NCI-H69 (cell line): Measurements from ENCODE around the gene CFAP221.

Experiments
- DNase-seq: peaks from one replicate; lab custom pipeline; 2025; lab: John Stamatoyannopoulos, UW

CFAP221 gene

DNA sequence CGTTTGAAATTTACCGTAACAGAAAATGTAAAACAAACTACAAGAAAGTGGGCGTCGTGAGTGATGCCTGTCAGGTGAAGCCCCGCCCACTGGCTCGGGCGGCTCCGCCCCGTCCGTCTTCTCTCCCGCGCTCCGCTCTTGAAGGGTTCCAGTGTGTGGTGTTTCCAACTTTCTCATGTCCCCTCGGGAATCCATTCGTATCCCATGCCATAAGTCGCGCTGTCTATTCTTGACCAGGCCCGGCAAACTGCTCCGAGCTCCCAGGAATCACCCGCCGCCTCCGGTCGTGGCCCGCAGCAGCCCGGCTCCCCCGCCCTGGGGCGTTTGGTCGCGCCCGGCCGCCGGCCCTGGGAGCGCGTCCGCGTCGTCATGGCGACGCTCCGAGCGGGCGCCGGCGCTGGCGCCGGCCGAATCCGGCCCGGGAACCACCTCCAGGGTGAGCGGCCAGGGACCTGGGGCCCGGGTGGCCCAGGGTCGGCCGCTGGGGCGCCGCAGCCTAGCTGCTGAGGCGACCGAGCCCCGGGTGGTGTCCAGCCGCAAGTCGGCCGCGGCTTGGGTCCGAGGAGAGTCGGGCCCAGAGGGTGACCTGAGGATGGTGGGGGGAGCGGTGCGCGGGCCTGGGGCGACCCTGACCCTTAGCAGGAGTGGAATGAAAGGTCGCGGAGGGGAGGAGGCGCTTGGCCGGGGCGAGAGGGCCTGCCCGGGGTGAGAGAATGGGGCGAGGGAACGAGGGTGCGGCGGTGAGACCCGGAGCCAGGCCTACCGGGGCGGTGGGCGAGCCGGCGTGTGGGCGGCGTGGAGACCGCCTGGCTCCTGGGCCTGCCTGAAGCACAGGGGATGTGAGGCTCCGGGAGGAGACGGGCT lies at the start of gene CFAP221:
Gene CFAP221 (plus strand): TSS at position 375 of the 864 bp plus-strand sequence. CDS start 1,683 bp downstream, outside the sequence.
- peak; percentile 77 for DNase-seq

DNA sequence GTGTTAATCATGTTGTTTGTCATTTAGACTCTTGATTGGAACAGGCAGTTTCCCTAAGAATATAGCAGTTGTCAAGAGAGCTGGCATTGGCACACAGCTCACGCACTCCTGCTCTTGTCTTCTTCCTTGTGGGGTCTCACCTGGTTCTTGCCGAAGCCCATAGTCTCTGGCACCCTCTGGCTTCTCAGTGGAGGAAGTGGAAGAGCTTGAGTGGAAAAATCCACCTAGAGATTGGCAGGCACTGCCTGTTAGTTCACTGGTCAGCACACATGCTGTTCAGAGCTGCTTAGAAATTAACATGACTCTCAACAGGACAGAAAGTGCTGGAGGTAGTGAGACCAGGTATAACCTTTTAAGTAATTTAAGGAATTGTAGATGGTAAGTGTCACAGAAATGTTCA lies 48.3 kb upstream of the CFAP221 start:
- no peak for DNase-seq

DNA sequence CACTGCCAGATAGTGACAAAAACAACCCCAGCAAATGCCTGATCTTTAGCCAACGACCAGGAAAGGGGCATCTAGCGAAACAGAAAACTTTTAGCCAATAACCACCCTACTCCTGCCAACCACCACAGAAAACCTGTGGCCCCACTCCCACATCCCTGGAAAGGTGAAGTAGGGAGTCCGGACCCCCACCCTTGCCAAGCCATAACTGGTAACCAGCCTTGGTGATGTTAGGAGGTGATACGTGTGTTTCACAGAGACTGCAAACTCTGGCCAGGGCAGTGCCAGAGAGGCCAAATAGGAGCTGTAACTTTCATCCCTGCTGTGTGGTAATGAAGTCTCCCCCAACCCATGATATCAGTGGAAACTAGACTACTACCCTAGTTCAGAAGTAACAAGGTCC lies 47.6 kb upstream of the CFAP221 start:
- DNase-seq: no peak

DNA sequence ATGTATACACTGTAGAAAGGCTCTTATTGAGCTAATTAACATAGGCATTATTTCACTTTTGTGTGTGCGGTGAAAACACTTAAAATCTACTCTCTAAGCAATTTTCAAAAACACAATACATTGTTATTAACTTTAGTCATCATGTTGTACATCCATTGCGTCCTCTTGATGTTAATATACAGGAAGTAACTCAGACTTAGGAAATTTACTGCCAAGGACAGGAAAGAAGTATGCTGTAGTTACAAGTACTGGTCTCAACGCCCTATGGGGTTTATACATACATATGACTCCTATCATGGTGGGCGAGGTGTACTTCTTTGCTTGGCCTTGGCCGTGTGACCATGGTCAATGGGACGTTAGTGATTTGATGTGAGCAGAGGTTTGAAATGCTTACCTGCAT lies 35.5 kb upstream of the CFAP221 start:
- no peak for DNase-seq

DNA sequence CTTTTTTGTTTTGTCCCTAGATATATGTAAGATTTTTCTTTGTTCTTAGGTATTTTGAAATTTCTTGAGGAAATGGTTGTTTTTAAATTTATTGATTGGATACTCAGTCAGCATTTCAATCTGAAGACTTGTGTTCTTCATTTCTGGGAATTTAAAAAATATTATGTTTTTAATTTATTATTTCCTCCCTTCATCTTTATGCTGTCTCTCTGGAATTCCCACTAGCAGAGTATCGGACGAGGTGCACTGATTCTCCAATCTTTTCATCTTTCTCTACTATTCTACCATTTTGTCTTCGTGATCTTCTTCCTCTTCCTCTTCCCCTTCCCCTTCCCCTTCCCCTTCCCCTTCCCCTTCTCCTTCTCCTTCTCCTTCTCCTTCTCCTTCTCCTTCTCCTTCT lies 32.3 kb upstream of the CFAP221 start:
- DNase-seq: no peak

DNA sequence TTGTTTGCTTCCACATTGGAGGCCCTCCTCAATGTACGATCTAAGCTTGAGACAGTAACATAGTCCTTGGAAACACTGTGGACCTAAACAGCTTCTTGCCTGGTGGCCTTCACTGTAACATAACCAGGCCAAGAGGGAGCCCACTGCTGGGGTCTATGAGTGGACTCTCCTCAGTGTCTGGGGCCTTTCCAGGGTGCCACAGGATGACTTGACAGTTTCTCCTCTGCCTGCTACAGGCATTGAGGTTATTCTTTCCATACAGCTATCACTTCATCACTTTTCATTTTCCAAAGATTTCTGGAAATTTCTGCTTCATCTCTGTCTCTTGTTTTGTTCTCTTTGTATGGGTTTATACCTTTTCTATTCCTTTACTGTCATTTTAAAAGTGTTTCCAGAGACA lies 31.3 kb upstream of the CFAP221 start:
- no peak for DNase-seq

DNA sequence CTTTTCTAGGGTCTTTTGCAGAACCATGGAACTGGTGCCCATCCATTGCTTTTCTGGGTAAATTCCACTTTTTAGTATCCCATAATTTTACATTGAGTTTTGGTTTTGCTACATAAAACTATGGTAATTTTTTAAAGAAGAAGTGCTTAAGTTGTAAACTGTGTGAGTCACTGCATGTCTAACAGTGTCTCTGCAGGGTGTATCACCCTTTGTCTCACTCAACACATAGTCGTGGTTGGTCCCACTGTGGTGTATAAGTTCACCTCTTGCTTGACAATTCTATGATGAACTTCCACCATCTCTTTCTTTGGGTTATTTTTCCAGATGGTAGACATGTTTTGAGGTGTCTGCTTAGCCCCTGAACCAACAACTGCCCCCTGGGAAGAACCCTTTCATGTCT lies 30.4 kb upstream of the CFAP221 start:
- DNase-seq: no peak

DNA sequence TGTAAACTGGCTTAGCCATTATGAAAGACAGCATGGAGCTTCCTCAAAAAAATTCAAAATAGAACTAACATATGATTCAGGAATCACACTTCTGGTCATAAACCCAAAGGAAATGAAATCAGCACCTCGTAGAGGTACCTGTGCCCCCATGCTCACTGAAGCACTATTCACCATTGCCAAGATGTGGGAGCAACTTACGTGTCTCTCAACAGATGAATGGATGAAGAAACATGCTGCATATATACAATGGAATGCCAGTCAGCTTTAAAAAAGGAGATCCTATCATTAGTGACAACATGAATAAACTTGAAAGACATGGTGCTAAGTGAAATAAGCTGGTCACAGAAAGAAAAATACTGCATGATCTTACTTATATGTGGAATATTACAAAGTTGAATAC lies 28.1 kb upstream of the CFAP221 start:
- DNase-seq: no peak

DNA sequence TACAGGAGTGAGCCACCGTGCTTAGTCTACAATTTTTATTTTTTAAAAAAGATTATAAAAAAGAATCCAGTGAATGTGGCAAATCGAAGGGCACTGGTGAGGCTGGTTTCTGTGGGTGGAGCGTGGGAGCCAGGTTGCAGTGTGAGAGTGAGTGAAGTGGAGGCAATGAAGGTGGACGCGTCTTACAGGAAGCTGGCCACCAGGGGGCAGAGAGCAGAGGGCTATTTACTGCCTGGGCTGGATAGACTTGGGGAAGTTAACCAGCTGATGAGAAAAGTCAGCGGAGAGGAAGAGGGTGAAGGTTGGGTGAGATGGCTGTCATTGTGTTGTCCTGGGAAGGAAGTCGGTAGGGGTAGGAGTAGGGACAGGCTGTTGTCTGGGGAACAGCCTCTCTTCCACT lies 26.8 kb upstream of the CFAP221 start:
- peak; percentile 47 for DNase-seq

DNA sequence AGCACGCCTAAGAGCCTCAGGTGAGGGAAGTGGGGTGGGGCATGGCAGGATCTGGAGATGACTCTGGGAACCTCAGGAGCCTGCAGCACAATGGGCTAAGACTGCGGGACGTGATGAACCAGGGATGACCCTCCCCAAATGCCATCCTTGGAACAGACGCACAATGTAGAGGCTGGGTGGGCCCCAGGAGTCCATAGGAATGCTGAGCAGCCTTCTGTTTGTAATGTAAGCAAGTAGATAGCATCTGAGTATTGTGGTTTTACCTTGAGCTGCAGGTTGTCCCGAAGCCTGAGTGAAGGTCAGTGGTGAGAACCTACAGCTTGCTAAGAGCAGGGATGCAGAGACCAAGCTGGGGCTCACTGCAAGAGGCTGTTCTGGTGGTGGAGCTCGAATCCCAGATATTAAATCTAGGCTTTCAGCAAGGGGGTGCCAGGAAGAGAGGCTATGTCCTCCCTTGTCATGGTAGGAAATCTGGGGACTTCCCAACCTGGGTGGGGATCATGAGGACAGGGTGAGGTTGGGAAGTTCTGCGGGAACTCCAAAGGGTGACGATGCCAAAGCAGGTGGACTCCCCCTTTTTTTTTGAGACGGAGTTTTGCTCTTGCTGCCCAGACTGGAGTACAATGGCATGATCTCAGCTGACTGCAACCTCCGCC lies 25.7 kb upstream of the CFAP221 start:
- no peak for DNase-seq

DNA sequence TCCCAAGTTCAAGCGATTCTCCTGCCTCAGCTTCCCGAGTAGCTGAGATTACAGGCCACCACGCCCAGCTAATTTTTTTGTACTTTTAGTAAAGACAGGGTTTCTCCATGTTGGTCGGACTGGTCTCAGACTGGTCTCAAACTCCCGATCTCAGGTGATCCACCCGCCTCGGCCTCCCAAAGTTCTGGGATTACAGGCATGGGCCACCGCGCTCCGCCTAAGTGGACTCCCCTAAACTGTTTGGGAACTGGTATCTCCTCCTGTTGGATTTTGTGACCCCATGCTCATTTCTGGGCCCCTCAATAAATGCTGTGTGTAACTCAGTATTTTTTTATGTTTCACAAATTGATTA lies 25.2 kb upstream of the CFAP221 start:
- no peak for DNase-seq

DNA sequence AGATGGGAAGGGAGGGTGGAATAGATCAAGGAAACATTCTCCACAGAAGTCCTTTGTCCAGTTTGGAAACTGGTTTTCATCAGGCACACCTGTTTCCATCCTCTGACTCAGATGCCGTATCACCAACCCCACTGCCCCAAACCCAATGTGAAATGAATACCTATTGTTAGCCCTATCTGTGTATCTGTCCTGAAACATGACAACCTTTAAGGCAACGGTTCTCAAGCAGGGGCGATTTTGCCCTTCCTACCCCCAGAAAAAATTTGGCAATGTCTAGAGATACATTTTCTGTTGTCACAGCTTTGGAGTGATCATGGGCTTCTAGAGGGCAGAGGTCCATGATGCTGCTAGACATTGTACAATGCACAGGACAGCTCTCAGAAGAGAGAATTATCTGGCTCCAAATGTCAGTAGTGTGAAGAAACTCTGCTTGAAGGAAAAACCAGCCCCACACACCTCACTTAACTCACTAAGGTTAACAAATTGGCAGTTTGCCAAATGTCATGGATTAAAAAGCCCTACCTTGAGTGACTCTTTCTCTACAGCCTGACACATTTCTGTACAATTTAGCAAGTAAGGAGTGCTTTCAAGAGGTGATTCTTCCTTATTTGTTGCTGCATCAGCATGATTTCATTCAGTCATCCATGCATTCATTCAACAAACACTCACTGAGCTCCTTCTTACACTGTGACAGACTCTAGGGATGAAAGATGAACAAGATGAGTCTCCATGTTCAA lies 23.4 kb upstream of the CFAP221 start:
- peak; percentile 22 for DNase-seq

DNA sequence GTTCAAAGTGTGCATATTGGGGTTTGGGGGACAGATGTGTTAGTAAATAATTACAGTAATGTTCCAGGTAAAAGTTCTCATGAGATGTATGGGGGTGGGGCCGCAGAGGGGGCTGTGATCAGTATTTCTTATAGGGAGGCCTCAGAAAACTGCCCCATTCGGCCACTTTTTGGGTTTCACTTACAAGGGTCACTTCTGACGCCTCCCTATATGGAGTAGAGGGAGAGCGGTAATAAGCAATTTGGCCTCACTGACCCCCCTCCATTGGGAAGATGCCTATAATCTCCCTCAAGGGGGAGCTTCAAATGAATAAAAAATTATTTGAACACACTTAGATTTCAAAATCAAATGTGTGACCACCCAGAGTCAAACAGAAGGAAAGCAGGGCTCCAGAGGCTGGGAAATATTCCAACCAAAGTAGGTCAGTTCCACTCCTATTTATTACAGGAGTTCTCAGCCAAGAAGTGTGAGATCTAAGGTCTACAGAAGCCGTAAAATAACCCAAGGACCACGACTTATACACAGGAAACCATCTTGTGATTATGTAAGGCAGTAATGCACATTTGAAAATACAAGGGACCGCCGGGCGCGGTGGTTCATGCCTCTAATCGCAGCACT lies 22.7 kb upstream of the CFAP221 start:
- DNase-seq: no peak

DNA sequence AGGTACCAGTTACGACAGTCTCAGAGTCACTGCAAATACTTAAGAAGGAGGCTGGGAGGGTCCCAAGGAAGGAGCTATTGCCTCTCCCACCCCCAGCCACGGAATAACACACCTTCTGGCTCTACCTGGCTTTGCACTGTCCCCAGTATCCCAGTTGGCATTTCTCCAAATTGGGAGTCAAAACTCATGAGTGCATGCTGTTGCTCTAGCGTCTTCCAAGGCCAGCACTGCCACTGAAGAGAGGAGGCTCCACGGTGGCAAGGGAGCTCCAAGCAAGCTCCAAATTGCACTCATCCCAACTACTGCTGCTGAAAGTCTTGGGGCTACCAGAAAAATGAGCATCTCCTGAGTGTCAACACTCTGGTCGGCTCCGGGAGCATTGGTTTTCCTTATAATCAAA lies 21.6 kb upstream of the CFAP221 start:
- DNase-seq: peak; percentile 39

DNA sequence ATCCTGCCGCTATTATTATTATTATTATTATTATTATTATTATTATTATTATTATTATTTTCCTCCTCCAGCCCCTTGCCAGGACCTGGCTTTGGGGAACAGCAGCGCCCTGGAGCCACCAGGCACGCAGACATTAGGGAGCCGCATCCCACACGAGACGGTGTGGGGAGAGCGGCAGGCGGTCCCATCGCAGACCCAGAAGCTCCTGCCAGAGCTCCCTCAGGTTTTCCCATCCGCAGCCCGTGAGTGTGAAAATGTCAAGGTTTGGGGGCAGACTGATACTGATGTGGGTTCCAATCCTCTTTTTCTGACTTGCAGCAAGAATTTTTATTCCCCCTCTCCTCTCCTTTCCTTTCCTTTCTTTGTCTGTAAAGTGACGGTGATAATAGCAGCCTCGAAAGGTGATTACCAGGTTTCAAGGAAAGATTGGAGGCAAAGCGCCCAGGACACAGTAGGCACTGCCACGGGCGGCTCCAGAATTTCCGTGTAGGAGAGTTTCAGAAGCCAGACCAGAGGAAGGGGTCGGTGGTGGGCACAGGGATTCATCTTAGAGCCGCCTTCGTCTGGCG lies 20.8 kb upstream of the CFAP221 start:
- DNase-seq: no peak

DNA sequence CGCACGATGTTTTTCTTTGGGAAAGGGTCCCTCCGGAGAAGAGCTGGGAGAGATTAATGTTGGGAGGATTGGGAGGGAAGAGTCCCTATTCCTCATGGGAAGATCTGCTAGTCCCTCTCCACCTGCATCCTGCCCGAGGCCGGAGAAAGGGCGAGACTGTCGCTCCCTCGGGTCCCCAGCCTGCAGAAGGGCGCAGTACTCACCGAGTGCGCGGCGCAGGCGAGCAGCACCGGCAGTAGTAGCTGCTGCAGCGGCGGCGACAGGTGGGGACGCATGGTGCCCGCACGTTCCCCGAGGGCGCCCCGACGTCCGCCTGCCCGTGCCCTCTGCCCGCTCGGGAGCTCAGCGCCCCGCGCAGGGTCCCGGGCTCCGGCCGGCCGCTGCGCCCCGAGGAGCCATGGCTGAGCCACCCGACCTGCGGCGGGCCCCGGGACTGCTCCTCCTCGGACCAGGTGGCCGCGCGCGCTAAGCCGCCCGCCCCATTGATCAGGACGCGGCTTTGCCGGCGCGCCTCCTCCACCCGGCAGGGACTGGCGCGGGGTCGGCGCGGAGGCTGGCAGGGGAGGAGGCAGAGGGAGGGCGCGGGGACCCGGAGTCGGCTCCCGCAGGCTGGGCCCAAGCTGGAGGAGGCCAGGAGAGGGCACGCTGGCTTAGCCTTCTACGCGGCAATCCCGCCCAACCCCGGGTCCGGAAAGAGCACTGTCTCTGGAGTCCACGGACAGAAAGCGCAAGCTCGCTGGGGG lies 20.1 kb upstream of the CFAP221 start, which contains the start of gene SCTR:
Gene SCTR (minus strand): TSS at position 532 of the 743 bp plus-strand sequence. CDS start 257 bp downstream, at position 275.
- DNase-seq: peak; percentile 12

DNA sequence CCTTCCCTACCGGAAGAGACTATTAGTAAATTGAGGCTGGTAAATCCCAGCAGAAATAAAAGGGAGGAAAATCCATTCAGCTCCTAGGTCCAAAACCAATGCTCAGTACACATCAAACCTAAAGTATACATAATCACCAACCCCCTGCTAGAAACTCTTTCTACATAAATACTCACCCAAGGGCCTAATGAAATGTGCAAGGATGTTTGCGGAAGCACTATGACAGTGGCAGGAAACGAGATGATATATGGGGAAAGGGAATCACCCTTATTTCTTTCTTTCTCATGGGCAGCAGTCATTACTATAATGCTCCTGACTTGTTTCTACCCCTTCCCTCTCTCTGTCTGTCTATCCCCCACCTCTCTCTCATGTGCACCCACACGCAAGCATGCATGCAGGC lies 18.6 kb upstream of the CFAP221 start:
- no peak for DNase-seq

DNA sequence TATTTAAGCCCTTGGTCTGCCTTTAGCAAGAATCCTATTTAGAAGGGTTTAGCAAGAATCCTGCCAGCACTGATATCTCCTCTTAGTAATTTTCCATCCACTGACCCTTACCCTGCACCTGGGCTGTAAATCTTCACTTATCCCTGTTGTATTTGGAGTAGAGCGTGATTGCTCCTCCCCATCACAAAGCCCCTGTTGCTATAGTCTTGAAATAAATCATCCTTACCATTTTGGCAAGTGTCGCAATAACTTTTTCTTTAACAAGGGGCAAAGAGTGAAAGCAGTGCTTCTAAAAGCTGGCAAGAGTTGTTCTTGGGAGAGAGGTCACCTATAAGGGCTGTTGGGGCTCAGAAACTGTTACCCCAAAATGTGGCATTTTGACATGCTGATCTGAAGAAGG lies 16.2 kb upstream of the CFAP221 start:
- DNase-seq: no peak

DNA sequence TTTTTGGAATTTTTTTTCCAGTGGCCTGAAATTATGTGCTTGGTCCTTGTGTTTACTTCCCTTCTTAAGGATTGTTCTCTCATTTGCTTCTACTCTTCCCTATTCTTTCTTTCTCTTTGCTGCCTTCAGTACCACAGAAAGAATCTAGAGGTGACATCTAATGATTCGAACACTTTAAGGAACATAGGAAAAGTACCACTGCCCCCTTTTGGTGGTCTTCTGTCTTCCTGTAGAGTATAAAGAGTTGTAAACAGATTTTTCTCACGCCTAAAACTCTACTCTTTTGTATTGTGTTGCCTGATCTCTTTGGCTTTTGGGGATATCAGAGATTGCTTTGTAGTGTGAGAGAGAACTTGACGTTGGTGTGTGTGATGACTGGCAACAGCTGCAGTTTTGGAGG lies 13.0 kb upstream of the CFAP221 start:
- no peak for DNase-seq

DNA sequence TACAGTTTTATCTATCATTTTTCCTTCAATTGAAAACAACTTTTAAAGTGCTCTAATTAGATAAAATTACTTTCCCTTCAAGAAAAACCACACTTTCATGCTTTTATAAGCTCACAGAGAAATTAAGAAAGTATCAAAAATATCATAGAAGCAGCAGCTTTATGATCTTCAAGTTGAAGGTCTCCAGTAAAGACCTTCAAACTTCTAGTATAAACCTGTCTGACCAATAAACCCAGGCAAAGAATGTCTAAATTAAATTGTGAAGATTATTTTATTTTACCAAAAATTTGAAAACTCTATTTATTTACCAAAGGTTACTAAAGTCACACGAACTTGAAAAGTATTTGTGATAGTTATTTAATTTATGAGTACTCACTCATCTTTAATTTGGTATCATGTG lies 10.7 kb upstream of the CFAP221 start:
- DNase-seq: no peak

DNA sequence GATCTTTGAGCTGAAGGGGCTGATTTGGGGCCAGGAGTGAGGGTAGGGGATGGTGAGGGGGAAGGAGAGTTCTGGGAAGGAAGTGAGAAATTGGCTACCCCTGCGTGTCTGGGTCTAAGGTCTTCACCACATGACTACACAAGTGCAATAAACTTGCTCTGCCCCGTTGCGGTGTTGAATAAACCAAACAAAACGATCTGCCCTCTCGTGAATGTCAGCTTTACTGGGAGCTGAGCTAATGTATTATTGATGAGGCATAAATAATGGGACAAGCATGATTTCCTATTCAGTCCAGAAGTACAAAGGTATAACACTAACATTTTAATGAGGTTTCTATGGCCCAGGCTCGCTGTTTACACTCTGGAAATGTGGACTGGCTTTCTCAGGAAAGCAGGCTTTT lies 8.0 kb upstream of the CFAP221 start:
- DNase-seq: peak; percentile 21
